ENCODE data around the gene ARHGAP24.
A peak's percentile ranks its signal among the peaks of the same experiment; 100 is the strongest.

The ARHGAP24 gene

DNA sequence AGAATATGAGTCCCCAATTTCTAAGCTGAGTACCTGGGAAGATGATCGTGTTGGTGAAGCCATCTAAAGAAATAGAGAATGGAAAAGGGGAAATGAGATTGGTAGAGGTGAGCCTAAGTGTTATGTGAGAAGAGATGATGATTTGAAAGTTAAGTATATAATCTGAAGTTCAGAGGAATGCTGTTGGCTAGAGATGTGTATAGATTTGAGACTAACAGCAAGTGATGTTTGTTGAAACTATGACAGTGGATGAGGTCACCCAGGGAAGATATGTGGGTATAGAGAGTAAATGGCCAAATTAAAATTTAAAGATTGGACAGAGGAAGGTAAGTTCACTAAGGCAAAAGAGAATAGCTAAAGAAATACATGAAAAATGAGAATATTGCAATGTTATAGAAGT lies 560.7 kb downstream of the ARHGAP24 start:
- TF ChIP-seq, protein P1, sequence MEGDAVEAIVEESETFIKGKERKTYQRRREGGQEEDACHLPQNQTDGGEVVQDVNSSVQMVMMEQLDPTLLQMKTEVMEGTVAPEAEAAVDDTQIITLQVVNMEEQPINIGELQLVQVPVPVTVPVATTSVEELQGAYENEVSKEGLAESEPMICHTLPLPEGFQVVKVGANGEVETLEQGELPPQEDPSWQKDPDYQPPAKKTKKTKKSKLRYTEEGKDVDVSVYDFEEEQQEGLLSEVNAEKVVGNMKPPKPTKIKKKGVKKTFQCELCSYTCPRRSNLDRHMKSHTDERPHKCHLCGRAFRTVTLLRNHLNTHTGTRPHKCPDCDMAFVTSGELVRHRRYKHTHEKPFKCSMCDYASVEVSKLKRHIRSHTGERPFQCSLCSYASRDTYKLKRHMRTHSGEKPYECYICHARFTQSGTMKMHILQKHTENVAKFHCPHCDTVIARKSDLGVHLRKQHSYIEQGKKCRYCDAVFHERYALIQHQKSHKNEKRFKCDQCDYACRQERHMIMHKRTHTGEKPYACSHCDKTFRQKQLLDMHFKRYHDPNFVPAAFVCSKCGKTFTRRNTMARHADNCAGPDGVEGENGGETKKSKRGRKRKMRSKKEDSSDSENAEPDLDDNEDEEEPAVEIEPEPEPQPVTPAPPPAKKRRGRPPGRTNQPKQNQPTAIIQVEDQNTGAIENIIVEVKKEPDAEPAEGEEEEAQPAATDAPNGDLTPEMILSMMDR (IDR thresholded peaks at IDR 0.05; ENCODE audit: poor library complexity, severe bottlenecking), result no peak
- H3K27me3 ChIP-seq (ENCODE audit: insufficient read depth, poor library complexity, severe bottlenecking), result no peaks in the 10 kb centered on the region
- H3K9me3 ChIP-seq (ENCODE audit: severe bottlenecking), result no peaks in the 10 kb centered on the region
- H3K36me3 ChIP-seq (ENCODE audit: low read depth), result no peaks in the 10 kb centered on the region
- no peak overlapping the region for H3K27ac ChIP-seq (ENCODE audit: poor library complexity, severe bottlenecking)
- no peak for ATAC-seq (ENCODE audit: low read depth)
- DNase-seq (ENCODE audit: low spot score), result no peak
- H3K4me3 ChIP-seq (ENCODE audit: severe bottlenecking), result no peak overlapping the region
- H3K4me1 ChIP-seq (ENCODE audit: insufficient read depth, poor library complexity, severe bottlenecking), result peaks cover 36% of the 10 kb centered on the region

DNA sequence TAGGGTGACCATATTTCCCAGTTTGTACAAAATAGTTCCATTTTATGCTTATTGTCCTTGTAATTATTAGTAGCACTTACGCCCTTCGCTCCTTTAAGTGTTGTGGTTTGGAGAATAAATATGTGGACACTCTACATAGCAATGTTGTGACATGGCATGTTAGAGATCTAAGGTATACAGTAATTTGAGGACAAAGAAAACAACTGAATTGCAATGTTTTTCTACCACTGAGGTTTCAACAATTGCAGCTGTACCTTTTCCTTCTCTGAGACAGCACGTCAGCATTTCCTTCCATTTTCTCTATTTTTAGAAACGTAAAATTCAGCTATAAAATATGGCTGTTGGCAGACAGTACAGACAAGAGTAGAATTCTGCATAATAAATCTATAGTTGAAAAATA lies 561.8 kb downstream of the ARHGAP24 start:
- peaks cover 35% of the 10 kb centered on the region for H3K4me1 ChIP-seq (ENCODE audit: insufficient read depth, poor library complexity, severe bottlenecking)
- no peaks in the 10 kb centered on the region for H3K36me3 ChIP-seq (ENCODE audit: low read depth)
- no peaks in the 10 kb centered on the region for H3K27me3 ChIP-seq (ENCODE audit: insufficient read depth, poor library complexity, severe bottlenecking)
- no peaks in the 10 kb centered on the region for H3K9me3 ChIP-seq (ENCODE audit: severe bottlenecking)
- TF ChIP-seq, protein P1 (IDR thresholded peaks at IDR 0.05; ENCODE audit: poor library complexity, severe bottlenecking), result no peak
- DNase-seq (ENCODE audit: low spot score), result no peak
- ATAC-seq (ENCODE audit: low read depth), result peak; percentile 46
- H3K27ac ChIP-seq (ENCODE audit: poor library complexity, severe bottlenecking), result peak overlapping the region; percentile 14
- H3K4me3 ChIP-seq (ENCODE audit: severe bottlenecking), result no peak overlapping the region

DNA sequence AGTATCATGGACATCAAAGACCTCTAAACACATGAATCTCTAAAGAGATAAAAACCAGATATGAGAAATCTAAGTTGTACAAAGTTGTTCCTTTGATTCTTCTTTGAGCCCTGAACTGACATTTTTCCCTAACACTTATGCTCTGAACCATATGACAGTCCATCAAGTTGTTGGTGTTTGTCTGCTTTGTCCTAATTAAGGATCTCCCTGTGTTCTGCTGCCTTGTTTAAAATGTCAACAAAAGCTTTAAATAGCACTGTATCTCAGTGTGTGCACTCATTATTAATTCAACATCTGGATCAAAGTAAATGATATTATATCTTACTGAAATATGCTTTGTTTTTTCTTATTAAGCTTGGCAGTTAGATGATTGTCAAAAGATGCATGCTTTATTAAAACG lies 563.1 kb downstream of the ARHGAP24 start:
- TF ChIP-seq, protein P1 (IDR thresholded peaks at IDR 0.05; ENCODE audit: poor library complexity, severe bottlenecking), result no peak
- peaks cover 25% of the 10 kb centered on the region for H3K4me1 ChIP-seq (ENCODE audit: insufficient read depth, poor library complexity, severe bottlenecking)
- H3K27me3 ChIP-seq (ENCODE audit: insufficient read depth, poor library complexity, severe bottlenecking), result no peaks in the 10 kb centered on the region
- H3K9me3 ChIP-seq (ENCODE audit: severe bottlenecking), result no peaks in the 10 kb centered on the region
- H3K27ac ChIP-seq (ENCODE audit: poor library complexity, severe bottlenecking), result no peak overlapping the region
- DNase-seq (ENCODE audit: low spot score) (no peak), ATAC-seq (ENCODE audit: low read depth) (no peak)
- H3K36me3 ChIP-seq (ENCODE audit: low read depth), result no peaks in the 10 kb centered on the region
- no peak overlapping the region for H3K4me3 ChIP-seq (ENCODE audit: severe bottlenecking)

DNA sequence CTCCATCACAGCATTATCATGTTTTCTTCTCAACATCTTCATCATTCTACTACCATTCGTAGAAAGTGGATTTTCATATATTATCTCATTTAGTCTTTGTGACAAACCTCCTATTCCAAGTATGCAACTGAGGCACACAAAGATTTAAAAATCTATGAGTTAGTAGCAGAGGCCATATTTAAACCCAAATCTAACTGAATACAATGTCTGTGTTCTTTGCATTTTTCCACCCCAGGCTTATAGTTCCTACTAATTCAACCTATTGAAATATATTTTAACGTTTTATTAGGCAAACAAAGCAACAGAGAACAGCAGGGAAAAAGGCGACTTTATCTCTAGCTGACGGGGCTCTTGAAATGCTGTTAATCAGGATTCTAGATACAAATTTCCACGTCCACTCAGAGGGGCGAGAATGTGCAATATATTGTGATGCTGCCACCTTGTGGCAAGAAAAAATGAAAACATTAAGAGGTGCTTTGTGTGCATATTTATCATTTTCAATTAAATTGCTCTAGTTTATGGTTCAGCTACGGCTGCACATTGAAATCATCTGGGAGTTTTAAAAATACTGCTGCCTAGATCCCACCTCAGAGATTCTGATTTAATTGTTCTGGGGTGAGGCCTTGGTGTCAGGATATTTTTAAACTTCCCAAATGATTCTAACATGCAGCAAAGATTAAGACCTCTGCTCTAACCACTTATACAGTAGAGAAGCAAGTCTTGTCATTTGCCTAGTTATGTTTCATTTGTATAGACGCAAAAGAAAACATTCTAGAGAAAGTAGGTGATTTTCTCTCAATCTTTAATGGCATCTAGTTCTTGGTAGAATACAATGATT lies 569.0 kb downstream of the ARHGAP24 start:
- ATAC-seq (ENCODE audit: low read depth), result peak; percentile 73
- DNase-seq (ENCODE audit: low spot score), result no peak
- Histone ChIP-seq H3K27me3 (ENCODE audit: insufficient read depth, poor library complexity, severe bottlenecking) (no peaks in the 10 kb centered on the region), H3K4me1 (ENCODE audit: insufficient read depth, poor library complexity, severe bottlenecking) (peaks cover 3% of the 10 kb centered on the region), H3K4me3 (ENCODE audit: severe bottlenecking) (no peak overlapping the region), H3K9me3 (ENCODE audit: severe bottlenecking) (no peaks in the 10 kb centered on the region), H3K36me3 (ENCODE audit: low read depth) (no peaks in the 10 kb centered on the region), H3K27ac (ENCODE audit: poor library complexity, severe bottlenecking) (no peak overlapping the region)
- TF ChIP-seq, protein P1 (IDR thresholded peaks at IDR 0.05; ENCODE audit: poor library complexity, severe bottlenecking), result peak; percentile 87

GRCh38 chr4:86044593-86044985 lies 569.6 kb downstream of the ARHGAP24 start:
- Histone ChIP-seq H3K27me3 (ENCODE audit: insufficient read depth, poor library complexity, severe bottlenecking) (no peaks in the 10 kb centered on the region), H3K36me3 (ENCODE audit: low read depth) (no peaks in the 10 kb centered on the region), H3K4me1 (ENCODE audit: insufficient read depth, poor library complexity, severe bottlenecking) (peaks cover 3% of the 10 kb centered on the region), H3K4me3 (ENCODE audit: severe bottlenecking) (no peak overlapping the region), H3K27ac (ENCODE audit: poor library complexity, severe bottlenecking) (no peak overlapping the region), H3K9me3 (ENCODE audit: severe bottlenecking) (no peaks in the 10 kb centered on the region)
- ATAC-seq (ENCODE audit: low read depth) (no peak), DNase-seq (ENCODE audit: low spot score) (no peak)
- TF ChIP-seq, protein P1 (IDR thresholded peaks at IDR 0.05; ENCODE audit: poor library complexity, severe bottlenecking), result no peak
